ENCODE data around the gene CHSY1.

Gene CHSY1

GRCh38 chr15:101242999-101243336 lies 8.9 kb downstream of the CHSY1 start:
- TF ChIP-seq GATA2 (IDR thresholded peaks at IDR 0.05; ENCODE audit: low read depth, low read length) (no peak), GATA3 (IDR thresholded peaks at IDR 0.05; ENCODE audit: low read depth, low read length) (no peak)

GRCh38 chr15:101242160-101242998 lies 9.5 kb downstream of the CHSY1 start:
- TF ChIP-seq GATA2 (IDR thresholded peaks at IDR 0.05; ENCODE audit: low read depth, low read length) (no peak), GATA3 (IDR thresholded peaks at IDR 0.05; ENCODE audit: low read depth, low read length) (no peak)

GRCh38 chr15:101240358-101240757 lies 11.5 kb downstream of the CHSY1 start:
- TF ChIP-seq GATA2 (IDR thresholded peaks at IDR 0.05; ENCODE audit: low read depth, low read length) (no peak), GATA3 (IDR thresholded peaks at IDR 0.05; ENCODE audit: low read depth, low read length) (no peak)

DNA sequence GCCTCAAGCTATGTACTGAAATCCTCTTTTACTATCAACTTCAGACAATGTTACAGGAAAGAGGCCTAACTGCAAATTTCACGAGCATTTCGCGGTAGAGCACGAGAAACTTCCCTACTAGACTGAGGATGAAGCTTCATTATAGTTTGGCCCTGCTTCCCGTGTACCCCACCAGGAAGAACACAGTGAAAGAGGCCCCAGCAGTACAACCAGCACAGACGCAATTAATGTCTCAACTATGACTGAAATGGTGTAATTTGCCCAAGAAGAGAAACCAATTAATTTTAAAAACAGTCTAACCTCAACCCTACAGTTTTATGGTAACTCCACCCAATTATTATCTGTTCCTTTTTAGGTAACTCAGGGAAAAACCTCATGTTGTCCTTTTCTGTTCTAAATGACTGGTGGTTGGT lies 12.1 kb downstream of the CHSY1 start:
- TF ChIP-seq GATA3 (IDR thresholded peaks at IDR 0.05; ENCODE audit: low read depth, low read length) (no peak), GATA2 (IDR thresholded peaks at IDR 0.05; ENCODE audit: low read depth, low read length) (no peak)

DNA sequence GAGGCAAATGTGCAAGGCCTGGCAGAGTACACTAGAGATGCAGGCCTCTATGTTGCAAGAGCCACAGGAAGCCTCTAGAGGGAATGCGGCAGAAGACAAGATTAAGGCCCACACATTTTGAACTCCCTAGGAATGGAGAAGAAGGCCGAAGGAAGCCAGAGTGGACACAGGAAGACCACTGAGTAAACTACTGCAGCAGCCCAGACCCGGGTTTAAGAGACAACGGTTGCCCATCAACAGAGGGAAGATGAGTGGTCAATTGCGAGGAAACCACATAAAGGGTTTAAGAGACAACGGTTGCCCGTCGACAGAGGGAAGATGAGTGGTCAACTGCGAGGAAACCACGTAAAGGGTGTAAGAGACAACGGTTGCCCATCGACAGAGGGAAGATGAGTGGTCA lies 14.6 kb downstream of the CHSY1 start:
- TF ChIP-seq GATA3 (IDR thresholded peaks at IDR 0.05; ENCODE audit: low read depth, low read length) (no peak), GATA2 (IDR thresholded peaks at IDR 0.05; ENCODE audit: low read depth, low read length) (no peak)

- TF ChIP-seq GATA3 (IDR thresholded peaks at IDR 0.05; ENCODE audit: low read depth, low read length) (no peak), GATA2 (IDR thresholded peaks at IDR 0.05; ENCODE audit: low read depth, low read length) (no peak)
Measured at GRCh38 chr15:101233651-101234280, 18.1 kb downstream of the CHSY1 start.

DNA sequence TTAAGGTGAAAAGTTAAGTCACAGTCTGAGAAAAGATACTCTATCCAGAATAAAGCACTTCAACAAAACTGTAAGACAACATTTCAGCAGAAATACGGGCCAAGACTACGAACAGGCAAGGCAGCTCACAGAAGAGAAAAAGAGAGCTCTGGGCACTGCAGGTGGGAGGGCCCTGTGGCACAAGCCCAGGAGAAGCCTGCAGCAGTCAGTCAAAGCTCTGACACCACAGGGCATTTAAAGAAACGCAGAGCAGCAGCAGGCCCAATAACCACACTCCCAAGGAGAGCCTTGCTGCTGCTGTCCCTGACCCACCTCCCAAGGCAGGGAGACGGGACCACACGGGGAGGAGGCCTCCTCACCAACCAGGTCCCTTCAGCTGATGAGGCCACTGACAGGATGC lies 19.2 kb downstream of the CHSY1 start:
- no peak for TF ChIP-seq GATA2 (IDR thresholded peaks at IDR 0.05; ENCODE audit: low read depth, low read length)
- no peak for TF ChIP-seq GATA3 (IDR thresholded peaks at IDR 0.05; ENCODE audit: low read depth, low read length)

GRCh38 chr15:101228313-101228712 lies 23.5 kb downstream of the CHSY1 start:
- TF ChIP-seq GATA2 (IDR thresholded peaks at IDR 0.05; ENCODE audit: low read depth, low read length): no peak
- no peak for TF ChIP-seq GATA3 (IDR thresholded peaks at IDR 0.05; ENCODE audit: low read depth, low read length)

- no peak for TF ChIP-seq GATA3 (IDR thresholded peaks at IDR 0.05; ENCODE audit: low read depth, low read length)
- TF ChIP-seq GATA2 (IDR thresholded peaks at IDR 0.05; ENCODE audit: low read depth, low read length): no peak
Measured at GRCh38 chr15:101225658-101226057, 26.2 kb downstream of the CHSY1 start.

DNA sequence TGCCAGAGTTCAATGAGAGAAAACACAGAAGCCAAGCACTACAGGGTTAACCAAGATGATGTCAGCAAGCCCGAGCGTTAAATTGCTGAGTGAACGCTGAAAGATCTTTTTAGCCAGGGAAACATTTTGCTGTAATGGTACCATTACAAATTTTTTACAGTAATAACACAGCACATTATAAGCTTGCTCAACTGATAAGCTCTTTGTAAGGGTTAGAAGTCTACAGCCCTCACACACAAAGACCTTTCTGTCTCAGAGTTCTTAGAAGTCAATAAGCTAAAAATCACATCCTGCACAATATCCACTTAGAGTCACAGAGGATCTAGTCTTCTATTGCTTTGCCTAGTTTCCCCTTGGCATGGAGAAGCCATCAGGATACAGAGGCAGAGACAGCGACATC lies 29.9 kb downstream of the CHSY1 start:
- TF ChIP-seq GATA3 (IDR thresholded peaks at IDR 0.05; ENCODE audit: low read depth, low read length): no peak
- no peak for TF ChIP-seq GATA2 (IDR thresholded peaks at IDR 0.05; ENCODE audit: low read depth, low read length)

DNA sequence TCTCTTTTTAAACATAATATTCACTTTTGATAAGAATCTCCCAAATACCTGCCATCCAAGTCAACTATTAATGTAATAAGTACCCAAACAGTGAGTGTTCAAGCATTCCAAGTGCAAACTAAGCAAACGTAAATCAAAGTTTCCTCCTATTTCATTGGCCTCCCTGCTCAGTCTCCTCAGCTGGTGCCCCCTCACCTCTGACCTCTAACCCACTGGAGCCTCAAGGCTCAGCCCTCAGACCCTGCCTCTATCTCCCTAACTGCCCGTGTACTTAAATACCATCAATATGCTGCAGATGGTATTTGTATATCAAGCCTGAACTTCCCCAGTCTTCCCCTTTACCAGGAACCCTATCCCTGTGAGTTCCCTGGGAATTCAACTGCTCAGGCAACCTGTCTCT lies 31.8 kb downstream of the CHSY1 start:
- no peak for TF ChIP-seq GATA2 (IDR thresholded peaks at IDR 0.05; ENCODE audit: low read depth, low read length)
- TF ChIP-seq GATA3 (IDR thresholded peaks at IDR 0.05; ENCODE audit: low read depth, low read length): no peak

GRCh38 chr15:101219441-101219840 lies 32.4 kb downstream of the CHSY1 start:
- no peak for TF ChIP-seq GATA3 (IDR thresholded peaks at IDR 0.05; ENCODE audit: low read depth, low read length)
- no peak for TF ChIP-seq GATA2 (IDR thresholded peaks at IDR 0.05; ENCODE audit: low read depth, low read length)

DNA sequence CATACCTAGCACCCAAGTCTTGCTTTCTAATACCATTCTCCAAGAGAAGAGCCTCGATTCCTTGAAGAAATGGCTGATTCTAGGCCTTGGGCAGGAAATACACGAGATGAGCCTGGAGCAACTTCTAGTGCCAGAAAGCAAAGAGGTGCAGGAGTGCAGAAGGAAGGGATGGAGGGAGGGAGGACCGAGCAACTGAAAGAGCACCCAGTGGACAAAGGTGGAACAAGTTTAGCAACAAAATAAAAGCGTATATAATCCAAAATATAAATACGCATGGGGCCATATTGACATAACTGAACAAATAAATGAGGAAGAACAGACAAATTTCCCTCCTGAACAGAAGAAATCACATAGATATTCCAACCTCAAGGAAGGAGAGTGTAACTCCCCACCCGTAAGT lies 34.4 kb downstream of the CHSY1 start:
- TF ChIP-seq GATA3 (IDR thresholded peaks at IDR 0.05; ENCODE audit: low read depth, low read length): no peak
- TF ChIP-seq GATA2 (IDR thresholded peaks at IDR 0.05; ENCODE audit: low read depth, low read length): no peak

- TF ChIP-seq GATA2 (IDR thresholded peaks at IDR 0.05; ENCODE audit: low read depth, low read length) (no peak), GATA3 (IDR thresholded peaks at IDR 0.05; ENCODE audit: low read depth, low read length) (no peak)
Measured at GRCh38 chr15:101216100-101216499, 35.7 kb downstream of the CHSY1 start.

DNA sequence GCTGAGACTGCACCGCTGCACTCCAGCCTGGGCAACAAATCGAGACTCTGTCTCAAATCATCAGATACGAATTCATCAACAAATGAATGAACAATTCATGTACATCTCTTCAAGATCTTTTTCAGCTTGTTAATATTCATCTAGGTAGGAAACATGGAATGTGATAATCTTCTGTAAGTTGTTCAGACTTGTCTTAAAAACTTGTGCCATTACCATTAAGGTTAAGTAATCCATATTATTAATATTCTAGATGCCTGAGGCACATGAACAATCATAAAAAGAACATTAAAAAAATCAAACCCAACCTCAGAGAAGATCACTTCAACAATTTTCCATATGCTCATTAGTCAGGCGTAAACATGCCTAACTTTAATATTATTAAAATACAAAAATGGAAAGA lies 36.2 kb downstream of the CHSY1 start:
- TF ChIP-seq GATA3 (IDR thresholded peaks at IDR 0.05; ENCODE audit: low read depth, low read length) (no peak), GATA2 (IDR thresholded peaks at IDR 0.05; ENCODE audit: low read depth, low read length) (no peak)

All from SH-SY5Y (cell line).